Measurements from ENCODE around the gene SLC37A3.

- TF ChIP-seq, protein P1, sequence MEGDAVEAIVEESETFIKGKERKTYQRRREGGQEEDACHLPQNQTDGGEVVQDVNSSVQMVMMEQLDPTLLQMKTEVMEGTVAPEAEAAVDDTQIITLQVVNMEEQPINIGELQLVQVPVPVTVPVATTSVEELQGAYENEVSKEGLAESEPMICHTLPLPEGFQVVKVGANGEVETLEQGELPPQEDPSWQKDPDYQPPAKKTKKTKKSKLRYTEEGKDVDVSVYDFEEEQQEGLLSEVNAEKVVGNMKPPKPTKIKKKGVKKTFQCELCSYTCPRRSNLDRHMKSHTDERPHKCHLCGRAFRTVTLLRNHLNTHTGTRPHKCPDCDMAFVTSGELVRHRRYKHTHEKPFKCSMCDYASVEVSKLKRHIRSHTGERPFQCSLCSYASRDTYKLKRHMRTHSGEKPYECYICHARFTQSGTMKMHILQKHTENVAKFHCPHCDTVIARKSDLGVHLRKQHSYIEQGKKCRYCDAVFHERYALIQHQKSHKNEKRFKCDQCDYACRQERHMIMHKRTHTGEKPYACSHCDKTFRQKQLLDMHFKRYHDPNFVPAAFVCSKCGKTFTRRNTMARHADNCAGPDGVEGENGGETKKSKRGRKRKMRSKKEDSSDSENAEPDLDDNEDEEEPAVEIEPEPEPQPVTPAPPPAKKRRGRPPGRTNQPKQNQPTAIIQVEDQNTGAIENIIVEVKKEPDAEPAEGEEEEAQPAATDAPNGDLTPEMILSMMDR (IDR thresholded peaks at IDR 0.05; ENCODE audit: insufficient read depth, low read depth, low read length) = no peak
- TF ChIP-seq EZH2 (IDR thresholded peaks at IDR 0.05; ENCODE audit: insufficient read depth, low read length) = no peak
Observed at GRCh38 chr7:140389445-140389844, 8.9 kb downstream of the SLC37A3 start.
